Testis (tissue), 3 donors: ENCODE results near the gene FARP1. TPM values are rescaled to one million over a fixed set of nuclear protein-coding genes. Genes with fewer than 3 reads are reported as not detected.

Experiments
- DNase-seq: peaks from one replicate; pipeline ENCODE4 v3.0.0-alpha.2; 2019
- H3K27ac ChIP-seq, 2 donors: fragments of 200-600 bp; sonication (generic); one replicate each; pipeline ENCODE4 v1.5.1; 2019
- H3K27me3 ChIP-seq: fragments of 200-600 bp; sonication (generic); one replicate; pipeline ENCODE4 v1.5.1; 2019
- H3K36me3 ChIP-seq: fragments of 200-600 bp; sonication (generic); one replicate; pipeline ENCODE4 v1.5.1; 2017; ENCODE audit warnings: low read depth; ENCODE audit errors: missing control alignments
- H3K4me1 ChIP-seq: fragments of 200-600 bp; sonication (generic); one replicate; pipeline ENCODE4 v1.5.1; 2019
- H3K4me3 ChIP-seq, 2 donors: fragments of 200-600 bp; sonication (generic); one replicate each; pipeline ENCODE4 v1.5.1; 2017 to 2019
- H3K9me3 ChIP-seq: fragments of 200-600 bp; sonication (generic); one replicate; pipeline ENCODE4 v1.5.1; 2017
- POLR2A ChIP-seq: fragments of 450-650 bp; IDR thresholded peaks from one replicate; pipeline ENCODE4 v1.6.1; 2017; ENCODE audit warnings: antibody characterized with exemption, mild to moderate bottlenecking, moderate library complexity
- WGBS, 2 donors: methylation state at CpG; one replicate each; pipeline ENCODE4 v1.1.5; 2018; 5-methylcytosine and 5-hydroxymethylcytosine counted together
- intact Hi-C: fragments of 100-400 bp; cut with DNase I; formaldehyde crosslinking; loops from one replicate; pipeline ENCODE4 v1.15.1; 2023; ENCODE audit warnings: low total_unique reads
- polyA plus RNA-seq: library from polyadenylated mRNA; stranded (reverse); fragments of 350-450 nt; fragmentation: Illumina TruSeq; extraction: RNeasy Lipid Tissue Mini Kit (QIAGEN cat#74804); gene quantifications from one replicate; pipeline ENCODE4 v1.2.3, GENCODE V29; 2014; ENCODE audit warnings: low read depth, low replicate concordance; ENCODE audit not compliant: insufficient read depth
- total RNA-seq, 2 donors: library from RNA; depleted of rRNA; stranded (reverse); fragments of >200 nt; gene quantifications; one replicate each; pipeline ENCODE4 v1.2.3, GENCODE V29; 2016
- TF ChIP-seq, protein P1 (sequence below), 3 experiments: fragments of 450-650 bp in 2 of 3; fragments of 200-600 bp in 1 of 3; sonication (generic) in 1 of 3; IDR thresholded peaks; one replicate each; pipeline ENCODE4 v1.5.1; 2016 to 2019; ENCODE audit warnings: antibody characterized with exemption in 3 of 3, mild to moderate bottlenecking in 2 of 3, moderate library complexity in 1 of 3

FARP1 gene
- total and polyA plus RNA-seq, 3 donors from 2014 or later: 54.0 to 130 (median 69.1) TPM

DNA sequence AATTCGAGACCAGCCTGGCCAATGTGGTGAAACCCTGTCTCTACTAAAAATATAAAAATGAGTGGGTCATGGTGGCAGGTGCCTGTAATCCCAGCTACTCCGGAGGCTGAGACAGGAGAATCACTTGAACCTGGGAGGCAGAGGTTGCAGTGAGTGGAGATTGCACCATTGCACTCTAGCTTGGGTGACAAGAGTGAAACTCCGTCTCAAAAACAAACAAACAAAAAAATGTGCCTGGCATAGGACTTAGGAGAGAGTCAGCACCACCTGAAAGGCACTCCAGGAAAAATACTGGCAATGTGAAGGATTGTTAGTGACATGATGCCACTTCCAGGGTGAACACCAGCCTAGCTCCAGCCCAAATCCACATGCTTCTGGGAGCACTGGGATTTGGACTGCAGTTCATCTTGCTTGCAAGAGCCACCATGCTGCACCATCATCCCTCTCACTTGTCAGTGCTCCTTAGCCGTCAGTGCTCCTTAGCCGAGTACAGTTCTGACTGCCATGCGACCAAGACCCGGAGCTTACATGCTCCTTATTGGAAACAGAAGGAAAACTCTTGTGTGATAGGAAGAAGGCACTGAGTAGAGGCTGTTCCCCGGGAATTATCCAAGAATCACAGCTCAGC is 179.3 kb downstream of the FARP1 start:
- no peak for DNase-seq
- no peaks in the 10 kb centered on the region for H3K4me1 ChIP-seq
- no peaks in the 10 kb centered on the region for H3K36me3 ChIP-seq
- H3K9me3 ChIP-seq: no peaks in the 10 kb centered on the region
- no peak overlapping the region for H3K27ac ChIP-seq
- no peak overlapping the region for H3K4me3 ChIP-seq
- no peak for TF ChIP-seq POLR2A
- TF ChIP-seq, protein P1, sequence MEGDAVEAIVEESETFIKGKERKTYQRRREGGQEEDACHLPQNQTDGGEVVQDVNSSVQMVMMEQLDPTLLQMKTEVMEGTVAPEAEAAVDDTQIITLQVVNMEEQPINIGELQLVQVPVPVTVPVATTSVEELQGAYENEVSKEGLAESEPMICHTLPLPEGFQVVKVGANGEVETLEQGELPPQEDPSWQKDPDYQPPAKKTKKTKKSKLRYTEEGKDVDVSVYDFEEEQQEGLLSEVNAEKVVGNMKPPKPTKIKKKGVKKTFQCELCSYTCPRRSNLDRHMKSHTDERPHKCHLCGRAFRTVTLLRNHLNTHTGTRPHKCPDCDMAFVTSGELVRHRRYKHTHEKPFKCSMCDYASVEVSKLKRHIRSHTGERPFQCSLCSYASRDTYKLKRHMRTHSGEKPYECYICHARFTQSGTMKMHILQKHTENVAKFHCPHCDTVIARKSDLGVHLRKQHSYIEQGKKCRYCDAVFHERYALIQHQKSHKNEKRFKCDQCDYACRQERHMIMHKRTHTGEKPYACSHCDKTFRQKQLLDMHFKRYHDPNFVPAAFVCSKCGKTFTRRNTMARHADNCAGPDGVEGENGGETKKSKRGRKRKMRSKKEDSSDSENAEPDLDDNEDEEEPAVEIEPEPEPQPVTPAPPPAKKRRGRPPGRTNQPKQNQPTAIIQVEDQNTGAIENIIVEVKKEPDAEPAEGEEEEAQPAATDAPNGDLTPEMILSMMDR (IDR thresholded peaks at IDR 0.05): no peak
- WGBS, 2 donors: 79 to 86% methylated on average over 7 to 8 of the region's 8 CpGs
- intact Hi-C loops: no loop called here
- H3K27me3 ChIP-seq: no peaks in the 10 kb centered on the region

DNA sequence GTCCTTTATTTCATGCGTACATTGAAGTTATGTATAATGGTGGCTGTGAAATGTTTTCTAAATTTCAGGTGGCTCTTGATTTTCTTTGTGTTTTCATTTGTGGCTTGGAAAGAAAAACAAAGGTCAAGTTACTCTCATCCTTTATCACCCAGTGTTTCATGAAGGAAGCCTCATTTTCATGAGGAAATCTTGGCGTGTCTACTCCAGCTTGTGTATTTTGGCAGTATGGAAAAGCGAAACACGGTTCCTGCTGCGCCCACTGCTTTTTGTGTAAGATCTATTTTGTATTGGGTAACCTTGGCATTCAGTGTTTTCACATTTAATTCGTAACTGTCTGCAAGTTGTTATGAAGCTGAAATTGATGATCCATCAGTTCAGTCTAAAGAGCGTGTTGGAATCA is 181.2 kb downstream of the FARP1 start:
- Histone ChIP-seq H3K4me1 (no peaks in the 10 kb centered on the region), H3K36me3 (no peaks in the 10 kb centered on the region), H3K27me3 (no peaks in the 10 kb centered on the region), H3K27ac (no peak overlapping the region), H3K4me3 (no peak overlapping the region), H3K9me3 (no peaks in the 10 kb centered on the region)
- WGBS, 2 donors: 66 to 67% methylated on average over 7 of the region's 7 CpGs
- intact Hi-C loops: no loop called here
- no peak for TF ChIP-seq POLR2A
- TF ChIP-seq, protein P1 (IDR thresholded peaks at IDR 0.05): no peak
- no peak for DNase-seq

DNA sequence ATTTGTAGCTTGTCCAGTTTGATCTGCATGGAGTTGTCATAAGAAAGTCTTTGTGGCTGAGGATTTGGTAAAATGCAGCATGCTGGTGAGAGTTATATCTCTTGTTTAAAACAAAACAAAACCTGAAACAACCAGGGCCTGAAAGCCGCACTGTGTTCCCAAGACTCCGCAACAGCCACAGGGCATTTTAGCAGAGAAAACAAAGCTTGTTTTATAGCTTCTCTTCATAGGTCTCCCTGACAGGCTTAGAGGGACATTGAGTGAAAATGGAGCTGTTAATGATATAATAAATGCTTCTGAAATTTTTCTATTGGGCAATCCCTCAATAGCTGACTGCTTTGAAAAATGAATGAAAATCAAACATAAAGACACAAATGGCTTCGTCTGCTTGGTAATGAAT is 182.8 kb downstream of the FARP1 start:
- no peaks in the 10 kb centered on the region for H3K27me3 ChIP-seq
- TF ChIP-seq, protein P1 (IDR thresholded peaks at IDR 0.05): no peak
- no peak for TF ChIP-seq POLR2A
- 89 to 92% methylated on average over 3 of the region's 3 CpGs for WGBS, 2 donors
- H3K9me3 ChIP-seq: no peaks in the 10 kb centered on the region
- DNase-seq: no peak
- intact Hi-C loops: no loop called here
- no peak overlapping the region for H3K27ac ChIP-seq
- H3K36me3 ChIP-seq: no peaks in the 10 kb centered on the region
- no peaks in the 10 kb centered on the region for H3K4me1 ChIP-seq
- no peak overlapping the region for H3K4me3 ChIP-seq

DNA sequence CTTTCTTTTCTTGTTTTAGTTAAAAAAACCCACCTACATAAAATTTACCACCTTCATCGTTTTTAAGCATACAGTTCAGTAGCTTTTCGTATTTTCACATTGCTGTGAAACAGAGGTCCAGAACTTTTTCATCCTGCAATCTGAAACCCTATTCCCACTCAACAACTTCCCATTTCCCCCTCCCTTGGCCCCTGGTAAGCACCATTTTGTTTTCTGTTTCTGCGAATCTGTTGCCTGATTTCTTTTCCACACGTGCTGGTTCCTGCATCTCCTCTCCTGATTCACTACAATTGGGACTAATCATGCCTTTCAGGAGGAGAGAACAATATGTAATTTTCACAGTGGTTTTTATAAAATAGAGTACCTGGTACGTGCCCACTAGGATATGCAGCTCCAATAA is 183.4 kb downstream of the FARP1 start:
- Histone ChIP-seq H3K9me3 (no peaks in the 10 kb centered on the region), H3K36me3 (no peaks in the 10 kb centered on the region), H3K27ac (no peak overlapping the region), H3K4me1 (no peaks in the 10 kb centered on the region), H3K27me3 (no peaks in the 10 kb centered on the region), H3K4me3 (no peak overlapping the region)
- intact Hi-C loops: no loop called here
- no peak for DNase-seq
- WGBS, 2 donors: 70 to 88% methylated on average over 5 of the region's 5 CpGs
- TF ChIP-seq, protein P1 (IDR thresholded peaks at IDR 0.05): no peak
- no peak for TF ChIP-seq POLR2A
